Natural killer cell (primary cell): ENCODE data around the gene CYP2C18. TPM values are rescaled to one million over a fixed set of nuclear protein-coding genes. Genes with fewer than 3 reads are reported as not detected.
"Not testable (repeated sequence)": the region's sequence is repeated elsewhere in the genome, so short reads cannot be mapped to it uniquely, and the experiment has no call there.

Experiments
- ATAC-seq, 3 donors: fragments of 150-1000 bp in 2 of 3; fragments of 200-7000 bp in 1 of 3; cut with Tn5 transposase; 1 replicate in 1 of 3; 2 replicates in 2 of 3; pipeline ENCODE4 v1.10.0; 2021; ENCODE audit warnings: mild to moderate bottlenecking in 2 of 3, moderate library complexity in 2 of 3
- DNase-seq, 2 donors: peaks; one replicate each; pipeline versions ENCODE4 v3.0.0 to v3.0.0-alpha.2; 2013 to 2021; ENCODE audit warnings: mixed read lengths in 1 of 2
- H3K27ac ChIP-seq: one replicate; pipeline ENCODE4 v1.5.1; 2013; ENCODE audit warnings: mild to moderate bottlenecking, low read length
- H3K27me3 ChIP-seq: one replicate; pipeline ENCODE4 v1.6.1; 2013; ENCODE audit warnings: low read length; ENCODE audit not compliant: control insufficient read depth, insufficient read depth
- H3K36me3 ChIP-seq: one replicate; pipeline ENCODE4 v1.6.1; 2013; ENCODE audit warnings: low read length; ENCODE audit not compliant: control insufficient read depth, insufficient read depth
- H3K4me1 ChIP-seq: one replicate; pipeline ENCODE4 v1.6.1; 2013; ENCODE audit warnings: low read length; ENCODE audit not compliant: control insufficient read depth, insufficient read depth
- H3K4me3 ChIP-seq: one replicate; pipeline ENCODE4 v1.5.1; 2013; ENCODE audit warnings: low read length
- H3K9me3 ChIP-seq: one replicate; pipeline ENCODE4 v1.6.1; 2013; ENCODE audit warnings: low read length; ENCODE audit not compliant: control insufficient read depth, insufficient read depth
- H3K27ac Mint-ChIP-seq, 2 donors: one replicate each; pipeline ENCODE4 v1.8.0; 2022; ENCODE audit warnings: mild to moderate bottlenecking in 2 of 2, mixed read lengths in 2 of 2, moderate library complexity in 1 of 2
- H3K27me3 Mint-ChIP-seq, 2 donors: one replicate each; pipeline ENCODE4 v1.8.0; 2022; ENCODE audit warnings: low read depth in 2 of 2, mixed read lengths in 2 of 2
- H3K36me3 Mint-ChIP-seq: one replicate; pipeline ENCODE4 v1.8.0; 2022; ENCODE audit warnings: mixed read lengths
- H3K4me1 Mint-ChIP-seq, 2 donors: one replicate each; pipeline ENCODE4 v1.8.0; 2022; ENCODE audit warnings: mixed read lengths in 2 of 2
- H3K4me3 Mint-ChIP-seq: one replicate; pipeline ENCODE4 v1.8.0; 2022; ENCODE audit warnings: mild to moderate bottlenecking, moderate library complexity, mixed read lengths
- H3K9me3 Mint-ChIP-seq, 2 donors: one replicate each; pipeline ENCODE4 v1.8.0; 2022; ENCODE audit warnings: mixed read lengths in 2 of 2
- CTCF ChIP-seq: fragments of 200-600 bp; IDR thresholded peaks from one replicate; pipeline ENCODE4 v1.8.0; 2022; ENCODE audit warnings: antibody characterized with exemption
- WGBS: methylation state at CpG from one replicate; pipeline ENCODE4 v1.1.7; 2013; ENCODE audit warnings: missing lambda C conversion rate; ENCODE audit not compliant: insufficient coverage; 5-methylcytosine and 5-hydroxymethylcytosine counted together
- intact Hi-C: fragments of 100-400 bp; cut with micrococcal nuclease; formaldehyde crosslinking; loops from one replicate; pipeline ENCODE4 v1.14.2; 2022
- total RNA-seq, 4 donors: library from RNA; stranded (reverse); fragments of 120-200 nt in 1 of 4; gene quantifications; one replicate each; pipeline versions ENCODE4 v1.2.3 to v1.2.4, GENCODE V29; 2013 to 2022

CYP2C18 gene
- total RNA-seq, 3 donors from 2014 or later (not counting 1 experiment from before 2014, with no cell fraction given): not detected

GRCh38 chr10:94641480-94641879, 42.0 kb upstream of the CYP2C18 start:
- no peak for DNase-seq
- Histone ChIP-seq H3K27ac (no peak overlapping the region), H3K27me3 (no peaks in the 10 kb centered on the region), H3K36me3 (no peaks in the 10 kb centered on the region), H3K4me3 (no peak overlapping the region), H3K9me3 (peaks cover 3% of the 10 kb centered on the region), H3K4me1 (no peaks in the 10 kb centered on the region)
- intact Hi-C loops: no loop called here
- Mint-ChIP-seq H3K36me3 (no peaks in the 10 kb centered on the region), H3K27me3 (no peaks in the 10 kb centered on the region), H3K27ac (no peak overlapping the region), H3K4me3 (no peak overlapping the region), H3K4me1 (no peaks in the 10 kb centered on the region), H3K9me3 (peaks cover 4 to 13% of the 10 kb centered on the region in 2 donors)
- no peak for TF ChIP-seq CTCF
- no peak for ATAC-seq
- WGBS: 96% methylated on average over 2 of the region's 4 CpGs

GRCh38 chr10:94644352-94644751, 39.2 kb upstream of the CYP2C18 start:
- no CpG with 5 or more reads among the region's 1 CpG for WGBS
- no peaks in the 10 kb centered on the region for H3K36me3 ChIP-seq
- Mint-ChIP-seq H3K4me1 (no peaks in the 10 kb centered on the region), H3K36me3 (no peaks in the 10 kb centered on the region), H3K9me3 (no peaks in the 10 kb centered on the region), H3K27me3 (no peaks in the 10 kb centered on the region), H3K4me3 (no peak overlapping the region), H3K27ac (no peak overlapping the region)
- no peak overlapping the region for H3K27ac ChIP-seq
- TF ChIP-seq CTCF: no peak
- ATAC-seq (no peak), DNase-seq (no peak)
- intact Hi-C loops: no loop called here
- H3K4me1 ChIP-seq: no peaks in the 10 kb centered on the region
- H3K4me3 ChIP-seq: no peak overlapping the region
- no peaks in the 10 kb centered on the region for H3K27me3 ChIP-seq
- H3K9me3 ChIP-seq: peaks cover 3% of the 10 kb centered on the region

- ATAC-seq (no peak), DNase-seq (no peak)
- H3K4me1 ChIP-seq: no peaks in the 10 kb centered on the region
- WGBS: 51% methylated on average over 2 of the region's 2 CpGs
- H3K27ac ChIP-seq: no peak overlapping the region
- intact Hi-C loops: no loop called here
- TF ChIP-seq CTCF: no peak
- Mint-ChIP-seq H3K4me1 (no peaks in the 10 kb centered on the region), H3K27ac (no peak overlapping the region), H3K9me3 (peaks cover 3 to 4% of the 10 kb centered on the region in 2 donors), H3K4me3 (no peak overlapping the region), H3K36me3 (no peaks in the 10 kb centered on the region), H3K27me3 (no peaks in the 10 kb centered on the region)
- H3K9me3 ChIP-seq: no peaks in the 10 kb centered on the region
- H3K4me3 ChIP-seq: no peak overlapping the region
- H3K27me3 ChIP-seq: no peaks in the 10 kb centered on the region
- no peaks in the 10 kb centered on the region for H3K36me3 ChIP-seq
Observed at GRCh38 chr10:94645285-94645684, 38.2 kb upstream of the CYP2C18 start.

GRCh38 chr10:94655201-94655600, 28.3 kb upstream of the CYP2C18 start:
- intact Hi-C loops, DNase-seq, H3K27ac ChIP-seq, H3K27me3 Mint-ChIP-seq, H3K36me3 ChIP-seq, H3K36me3 Mint-ChIP-seq, H3K4me1 Mint-ChIP-seq, H3K9me3 Mint-ChIP-seq, H3K4me1 ChIP-seq, H3K27me3 ChIP-seq, H3K27ac Mint-ChIP-seq, H3K9me3 ChIP-seq, H3K4me3 ChIP-seq, H3K4me3 Mint-ChIP-seq, ATAC-seq: not testable (repeated sequence)

GRCh38 chr10:94663061-94663460, 20.5 kb upstream of the CYP2C18 start:
- DNase-seq, ATAC-seq, H3K4me1 ChIP-seq, H3K27ac ChIP-seq, H3K27ac Mint-ChIP-seq, H3K27me3 Mint-ChIP-seq, H3K36me3 ChIP-seq, H3K36me3 Mint-ChIP-seq, H3K4me3 ChIP-seq, H3K9me3 ChIP-seq, H3K9me3 Mint-ChIP-seq, intact Hi-C loops, H3K27me3 ChIP-seq, H3K4me3 Mint-ChIP-seq, H3K4me1 Mint-ChIP-seq: not testable (repeated sequence)
- 72% methylated on average over 4 of the region's 4 CpGs for WGBS
